AG04449 (cell line): ENCODE measurements around the gene NEDD8.

Experiments used
- CTCF ChIA-PET: fragments of 350-600 bp; formaldehyde crosslinking; extraction: SDS; loops from one replicate; lab custom pipeline; 2021; ENCODE audit warnings: antibody characterized with exemption; lab: Yijun Ruan, JAX
- POLR2A ChIA-PET: fragments of 400-600, 350-600 bp; formaldehyde crosslinking; extraction: SDS; loops from one replicate; lab custom pipeline; 2020; ENCODE audit warnings: antibody characterized with exemption, inconsistent platforms; lab: Yijun Ruan, JAX
- DNase-seq: peaks from one replicate; pipeline ENCODE4 v3.0.0-alpha.2; 2010; ENCODE audit warnings: low read depth, low spot score
- H3K4me3 ChIP-seq: 2 replicates; pipeline ENCODE4 v1.5.1; 2011; ENCODE audit warnings: low read depth, mild to moderate bottlenecking, control low read depth, low read length
- TF ChIP-seq, protein P1 (sequence below): IDR thresholded peaks from one replicate; pipeline ENCODE4 v1.5.1; 2011; ENCODE audit warnings: mild to moderate bottlenecking, moderate library complexity, low read length, control low read depth, inconsistent platforms; ENCODE audit not compliant: insufficient read depth; ENCODE audit errors: missing control alignments

NEDD8 gene

GRCh38 chr14:24167469-24168114 is 64.6 kb downstream of the NEDD8 start:
- TF ChIP-seq, protein P1, sequence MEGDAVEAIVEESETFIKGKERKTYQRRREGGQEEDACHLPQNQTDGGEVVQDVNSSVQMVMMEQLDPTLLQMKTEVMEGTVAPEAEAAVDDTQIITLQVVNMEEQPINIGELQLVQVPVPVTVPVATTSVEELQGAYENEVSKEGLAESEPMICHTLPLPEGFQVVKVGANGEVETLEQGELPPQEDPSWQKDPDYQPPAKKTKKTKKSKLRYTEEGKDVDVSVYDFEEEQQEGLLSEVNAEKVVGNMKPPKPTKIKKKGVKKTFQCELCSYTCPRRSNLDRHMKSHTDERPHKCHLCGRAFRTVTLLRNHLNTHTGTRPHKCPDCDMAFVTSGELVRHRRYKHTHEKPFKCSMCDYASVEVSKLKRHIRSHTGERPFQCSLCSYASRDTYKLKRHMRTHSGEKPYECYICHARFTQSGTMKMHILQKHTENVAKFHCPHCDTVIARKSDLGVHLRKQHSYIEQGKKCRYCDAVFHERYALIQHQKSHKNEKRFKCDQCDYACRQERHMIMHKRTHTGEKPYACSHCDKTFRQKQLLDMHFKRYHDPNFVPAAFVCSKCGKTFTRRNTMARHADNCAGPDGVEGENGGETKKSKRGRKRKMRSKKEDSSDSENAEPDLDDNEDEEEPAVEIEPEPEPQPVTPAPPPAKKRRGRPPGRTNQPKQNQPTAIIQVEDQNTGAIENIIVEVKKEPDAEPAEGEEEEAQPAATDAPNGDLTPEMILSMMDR = no peak
- DNase-seq = no peak
- no peak overlapping the region for H3K4me3 ChIP-seq
- POLR2A ChIA-PET = interaction anchor here (1.0 kb wide), 1 partner anchor 21 kb away, joined by 3 read pairs; the partner anchor contains the start of gene PSME2
- CTCF ChIA-PET = no interaction called here
